Measurements from ENCODE around the gene NIT2. TPM values are rescaled to one million over a fixed set of nuclear protein-coding genes. Genes with fewer than 3 reads are reported as not detected.

NIT2 gene
- total and polyA plus RNA-seq, 9 of the 15 experiments (the other 6 are each of a cell fraction or from before 2014, with no cell fraction given): 11.4 to 62.2 (median 22.1) TPM

DNA sequence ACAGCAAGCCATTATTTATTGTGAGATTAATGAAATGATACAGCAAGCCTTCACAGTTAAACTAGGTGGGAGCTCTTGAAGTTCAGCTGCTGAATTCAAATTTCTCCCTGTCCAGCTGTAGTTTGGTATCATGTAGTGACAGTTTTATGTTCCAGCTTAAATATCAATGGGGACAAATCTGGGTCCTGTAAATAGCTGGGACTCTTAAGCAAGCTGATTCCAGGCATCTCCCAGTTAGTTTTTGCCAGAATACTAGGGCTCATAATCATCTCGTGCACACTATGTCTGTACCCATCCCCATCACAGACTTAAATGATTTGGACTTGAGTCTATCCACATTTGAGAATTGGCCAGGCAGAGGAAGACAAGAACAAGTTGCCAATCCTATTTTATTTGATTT is 27.9 kb upstream of the NIT2 start (continued):
- TF ChIP-seq CHD7 (IDR thresholded peaks at IDR 0.05; ENCODE audit: low read depth, low read length): no peak
- no peak for TF ChIP-seq TCF7 (IDR thresholded peaks at IDR 0.05; ENCODE audit: borderline replicate concordance)
- TF ChIP-seq CHCHD3 (CRISPR knock-in tag; IDR thresholded peaks at IDR 0.05): no peak
- no peak for TF ChIP-seq SRF (CRISPR knock-in tag; IDR thresholded peaks at IDR 0.05)
- TF ChIP-seq ZNF668 (CRISPR knock-in tag; IDR thresholded peaks at IDR 0.05): no peak
- no peak for TF ChIP-seq SFPQ (IDR thresholded peaks at IDR 0.05; ENCODE audit: low read depth, low read length)
